Endodermal cell (in vitro differentiated cells): ENCODE measurements around the gene COPS4. TPM values are rescaled to one million over a fixed set of nuclear protein-coding genes. Genes with fewer than 3 reads are reported as not detected.

Source experiments
- DNase-seq: peaks from one replicate; pipeline ENCODE4 v3.0.0-alpha.2; 2017
- H3K27ac ChIP-seq: 2 replicates; pipeline ENCODE4 v1.5.1; 2013; ENCODE audit warnings: mild to moderate bottlenecking, low read depth, low read length, moderate library complexity
- H3K27me3 ChIP-seq: 2 replicates; pipeline ENCODE4 v1.6.1; 2013; ENCODE audit warnings: mild to moderate bottlenecking, low read length, moderate library complexity; ENCODE audit not compliant: insufficient read depth, control insufficient read depth, poor library complexity, severe bottlenecking
- H3K36me3 ChIP-seq: 2 replicates; pipeline ENCODE4 v1.7.0; 2013; ENCODE audit warnings: mild to moderate bottlenecking, low read length, moderate library complexity; ENCODE audit not compliant: control insufficient read depth, insufficient read depth
- H3K4me1 ChIP-seq: one replicate; pipeline ENCODE4 v1.7.0; 2013; ENCODE audit warnings: low read length; ENCODE audit not compliant: control insufficient read depth, insufficient read depth
- H3K4me3 ChIP-seq: 2 replicates; pipeline ENCODE4 v1.5.1; 2013; ENCODE audit warnings: mild to moderate bottlenecking, low read length, moderate library complexity
- H3K9ac ChIP-seq: 2 replicates; pipeline ENCODE4 v1.6.1; 2013; ENCODE audit warnings: mild to moderate bottlenecking, low read length, moderate library complexity; ENCODE audit not compliant: poor library complexity, severe bottlenecking; ENCODE audit errors: extremely low read depth
- H3K9me3 ChIP-seq: 2 replicates; pipeline ENCODE4 v1.6.1; 2013; ENCODE audit warnings: mild to moderate bottlenecking, low read length, moderate library complexity; ENCODE audit not compliant: control insufficient read depth
- H3K27ac Mint-ChIP-seq: 2 replicates; pipeline ENCODE4 v1.8.0; 2020; ENCODE audit warnings: mixed read lengths
- H3K27me3 Mint-ChIP-seq: 2 replicates; pipeline ENCODE4 v1.8.0; 2021; ENCODE audit warnings: mild to moderate bottlenecking, mixed read lengths; ENCODE audit not compliant: insufficient read depth
- H3K36me3 Mint-ChIP-seq: 2 replicates; pipeline ENCODE4 v1.8.0; 2020; ENCODE audit warnings: low read depth, mixed read lengths
- H3K4me1 Mint-ChIP-seq: 2 replicates; pipeline ENCODE4 v1.8.0; 2020; ENCODE audit warnings: mixed read lengths
- H3K4me3 Mint-ChIP-seq: 2 replicates; pipeline ENCODE4 v1.8.0; 2020; ENCODE audit warnings: mild to moderate bottlenecking, moderate library complexity, mixed read lengths
- H3K9me3 Mint-ChIP-seq: 2 replicates; pipeline ENCODE4 v1.8.0; 2020; ENCODE audit warnings: mild to moderate bottlenecking, mixed read lengths
- CTCF ChIP-seq: fragments of 200-600 bp; sonication (generic); conservative IDR thresholded peaks from 2 replicates; pipeline ENCODE4 v1.5.0; 2021; ENCODE audit warnings: antibody characterized with exemption, mild to moderate bottlenecking
- WGBS, 2 experiments: methylation state at CpG; one replicate each; pipeline versions ENCODE4 v1.1.5 to v1.1.7; 2013; ENCODE audit warnings: missing lambda C conversion rate in 2 of 2, mixed read lengths in 1 of 2; ENCODE audit not compliant: insufficient coverage in 1 of 2, insufficient read length in 1 of 2; 5-methylcytosine and 5-hydroxymethylcytosine counted together
- total RNA-seq, 2 donors: library from RNA; stranded (reverse); fragmentation: NEBNext Ultra II Directional in 1 of 2; extraction: Animal tissue kit (Norgen Biotek cat#: 25700) in 1 of 2; gene quantifications; 2 replicates in 1 of 2; 3 replicates in 1 of 2; pipeline ENCODE4 v1.2.1, GENCODE V29; 2021

The COPS4 gene
- total RNA-seq, 2 donors from 2014 or later: 34.8 to 39.4 TPM

- WGBS, 2 experiments: 92 to 94% methylated on average over 2 of the region's 2 CpGs
Measured at GRCh38 chr4:83118869-83119268, 83.9 kb downstream of the COPS4 start.

DNA sequence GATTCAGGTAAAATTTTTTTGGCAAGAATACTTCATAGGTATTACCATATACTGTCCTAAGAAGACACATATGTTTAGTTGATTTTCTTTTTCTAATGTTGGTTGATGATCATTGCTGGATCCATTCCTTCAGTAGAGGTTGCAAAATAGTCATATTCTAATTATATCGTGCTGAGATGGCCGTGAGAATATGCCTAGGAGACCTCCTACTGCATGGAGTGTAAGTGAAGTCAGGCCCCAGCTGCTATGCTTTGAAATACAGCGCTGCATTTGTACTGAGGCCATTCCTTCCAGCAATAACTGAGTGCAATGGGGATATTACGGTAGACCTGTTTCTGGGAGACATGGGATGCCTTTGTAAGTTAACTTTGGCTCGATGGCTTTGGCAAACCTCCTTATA, 86.3 kb downstream of the COPS4 start:
- Mint-ChIP-seq H3K27me3 (no peaks in the 10 kb centered on the region), H3K4me1 (no peaks in the 10 kb centered on the region), H3K36me3 (no peaks in the 10 kb centered on the region), H3K9me3 (peaks cover 24% of the 10 kb centered on the region), H3K27ac (no peak overlapping the region), H3K4me3 (no peak overlapping the region)
- no peaks in the 10 kb centered on the region for H3K27me3 ChIP-seq
- WGBS, 2 experiments: 95 to 100% methylated on average over 1 to 5 of the region's 5 CpGs
- H3K36me3 ChIP-seq: no peaks in the 10 kb centered on the region
- H3K4me1 ChIP-seq: no peaks in the 10 kb centered on the region
- H3K4me3 ChIP-seq: no peak overlapping the region
- TF ChIP-seq CTCF: no peak
- peaks cover 11% of the 10 kb centered on the region for H3K9me3 ChIP-seq
- H3K27ac ChIP-seq: no peak overlapping the region
- H3K9ac ChIP-seq: no peak overlapping the region
- no peak for DNase-seq

More at GRCh38 chr4:83118869-83119268, 83.9 kb downstream of the COPS4 start:
- Histone ChIP-seq H3K36me3 (no peaks in the 10 kb centered on the region), H3K4me1 (no peaks in the 10 kb centered on the region), H3K4me3 (no peak overlapping the region), H3K27ac (no peak overlapping the region), H3K9me3 (peaks cover 11% of the 10 kb centered on the region), H3K9ac (no peak overlapping the region), H3K27me3 (no peaks in the 10 kb centered on the region)
- TF ChIP-seq CTCF: no peak
- peaks cover 12% of the 10 kb centered on the region for H3K4me1 Mint-ChIP-seq
- no peaks in the 10 kb centered on the region for H3K27me3 Mint-ChIP-seq
- no peak for DNase-seq
- no peaks in the 10 kb centered on the region for H3K36me3 Mint-ChIP-seq
- H3K27ac Mint-ChIP-seq: no peak overlapping the region
- H3K4me3 Mint-ChIP-seq: no peak overlapping the region
- peaks cover 14% of the 10 kb centered on the region for H3K9me3 Mint-ChIP-seq

GRCh38 chr4:83124111-83124780, 89.3 kb downstream of the COPS4 start:
- Mint-ChIP-seq H3K27me3 (no peaks in the 10 kb centered on the region), H3K27ac (no peak overlapping the region), H3K36me3 (no peaks in the 10 kb centered on the region), H3K4me1 (no peaks in the 10 kb centered on the region), H3K4me3 (no peak overlapping the region), H3K9me3 (peaks cover 39% of the 10 kb centered on the region)
- Histone ChIP-seq H3K9me3 (peaks cover 11% of the 10 kb centered on the region), H3K4me1 (no peaks in the 10 kb centered on the region), H3K9ac (no peak overlapping the region), H3K27me3 (no peaks in the 10 kb centered on the region), H3K36me3 (no peaks in the 10 kb centered on the region), H3K4me3 (no peak overlapping the region), H3K27ac (no peak overlapping the region)
- DNase-seq: no peak
- 82 to 98% methylated on average over 6 to 9 of the region's 10 CpGs for WGBS, 2 experiments
- no peak for TF ChIP-seq CTCF

Other genes with a start within 250 kb of the COPS4 start
- gene SCD5, start 236.4 kb upstream of the COPS4 start, total RNA-seq: 1 to 10 TPM; 3.2 to 5.2 TPM
- 100 to 1,000 TPM; 166 to 182 TPM for gene SEC31A, start 144.0 kb upstream of the COPS4 start, total RNA-seq
- 10 to 100 TPM; 14.4 to 22.3 TPM for gene THAP9, start 134.4 kb upstream of the COPS4 start, total RNA-seq
- gene LIN54, start 24.4 kb upstream of the COPS4 start, total RNA-seq: 10 to 100 TPM; 14.5 to 18.1 TPM
- gene PLAC8, start 79.5 kb downstream of the COPS4 start, total RNA-seq: 1 to 10 TPM; 1.8 to 2.6 TPM
- 10 to 100 TPM; 17.7 to 18.4 TPM for gene COQ2, start 249.6 kb downstream of the COPS4 start, total RNA-seq